Lung (tissue), 12 donors: ENCODE data around the gene NAA15. TPM values are rescaled to one million over a fixed set of nuclear protein-coding genes. Genes with fewer than 3 reads are reported as not detected.
A peak's percentile ranks its signal among the peaks of the same experiment; 100 is the strongest.

Experiments used
- ATAC-seq: fragments of 200-7000 bp; cut with Tn5 transposase; one replicate; pipeline ENCODE4 v1.9.1; 2020; ENCODE audit warnings: moderate number of reproducible peaks; ENCODE audit not compliant: insufficient read depth, low FRiP score
- DNase-seq, 3 donors: peaks; one replicate each; pipeline ENCODE4 v3.0.0-alpha.2; 2013 to 2017
- H3K27ac ChIP-seq, 2 donors: one replicate each; pipeline ENCODE4 v1.5.1; 2013; ENCODE audit warnings: mild to moderate bottlenecking in 2 of 2, moderate library complexity in 2 of 2, control low read depth in 1 of 2, inconsistent platforms in 1 of 2, low read depth in 1 of 2, low read length in 1 of 2
- H3K27me3 ChIP-seq, 3 donors: one replicate each; pipeline ENCODE4 v1.5.1; 2013; ENCODE audit warnings: low read length in 2 of 3; ENCODE audit not compliant: control insufficient read depth in 3 of 3, insufficient read depth in 3 of 3
- H3K36me3 ChIP-seq, 4 donors: one replicate each; pipeline ENCODE4 v1.5.1; 2013; ENCODE audit warnings: low read length in 4 of 4, mild to moderate bottlenecking in 1 of 4, moderate library complexity in 1 of 4; ENCODE audit not compliant: control insufficient read depth in 4 of 4, insufficient read depth in 4 of 4
- H3K4me1 ChIP-seq, 5 donors: one replicate each; pipeline ENCODE4 v1.5.1; 2013; ENCODE audit warnings: low read length in 5 of 5, mild to moderate bottlenecking in 2 of 5, moderate library complexity in 1 of 5; ENCODE audit not compliant: control insufficient read depth in 5 of 5, insufficient read depth in 5 of 5
- H3K4me3 ChIP-seq: one replicate; pipeline ENCODE4 v1.5.1; 2013; ENCODE audit warnings: mild to moderate bottlenecking, control low read depth, moderate library complexity
- H3K9ac ChIP-seq, 2 donors: one replicate each; pipeline ENCODE4 v1.5.1; 2013; ENCODE audit warnings: low read length in 2 of 2, control low read depth in 1 of 2; ENCODE audit not compliant: insufficient read depth in 1 of 2
- H3K9me3 ChIP-seq, 4 donors: one replicate each; pipeline ENCODE4 v1.5.1; 2013; ENCODE audit warnings: low read length in 3 of 4, mild to moderate bottlenecking in 1 of 4, moderate library complexity in 1 of 4; ENCODE audit not compliant: control insufficient read depth in 4 of 4, insufficient read depth in 3 of 4
- CTCF ChIP-seq: IDR thresholded peaks from 2 replicates; pipeline ENCODE4 v1.5.1; 2012; ENCODE audit warnings: mild to moderate bottlenecking; ENCODE audit errors: control extremely low read depth, extremely low read depth
- WGBS, 2 donors: extraction: QIAGEN DNeasy Blood & Tissue Kit; methylation state at CpG; one replicate each; pipeline ENCODE4 v1.1.7; 2013; 5-methylcytosine and 5-hydroxymethylcytosine counted together
- polyA plus RNA-seq, 2 donors: library from polyadenylated mRNA; stranded (reverse); fragments of 200-250 nt; gene quantifications; one replicate each; pipeline ENCODE4 v1.2.1, GENCODE V29; 2013
- total RNA-seq, 2 donors: library from RNA; depleted of rRNA in 1 of 2; stranded (reverse); fragments of >200 nt in 1 of 2; gene quantifications; one replicate each; pipeline ENCODE4 v1.2.1, GENCODE V29; 2014 to 2021
- donor health status: control.
- donor health status: control.
- donor health status: Bipolar disorder and iron deficiency.
- donor health status: healthy.
- donor health status: DM: yes; HTN: yes; CAD: no.

The NAA15 gene
- total and polyA plus RNA-seq, 4 donors = 5.7 to 41.3 (median 22.8) TPM

- TF ChIP-seq CTCF = no peak
- Histone ChIP-seq H3K4me1 (peaks cover 0 to 5% (median 0%) of the 10 kb centered on the region in 5 donors), H3K9me3 (no peaks in the 10 kb centered on the region), H3K9ac (peak overlapping the region in 1 of 2 donors; percentile 40), H3K4me3 (no peak overlapping the region), H3K27ac (peak overlapping the region in 1 of 2 donors; percentile 3), H3K27me3 (no peaks in the 10 kb centered on the region), H3K36me3 (no peaks in the 10 kb centered on the region)
- peak; percentile 20 to 58 (median 42) for DNase-seq
- ATAC-seq = peak; percentile 41
- WGBS, 2 donors = 18 to 22% methylated on average over 14 of the region's 14 CpGs
These were observed 34.6 kb upstream of the NAA15 start for GRCh38 chr4:139266583-139267257.

- H3K27me3 ChIP-seq = no peaks in the 10 kb centered on the region
- DNase-seq (no peak), ATAC-seq (no peak)
- no peak overlapping the region for H3K9ac ChIP-seq
- no peak overlapping the region for H3K4me3 ChIP-seq
- H3K9me3 ChIP-seq = no peaks in the 10 kb centered on the region
- 94 to 95% methylated on average over 1 of the region's 1 CpG for WGBS, 2 donors
- H3K4me1 ChIP-seq = peaks cover 0 to 5% (median 0%) of the 10 kb centered on the region in 5 donors
- H3K27ac ChIP-seq = no peak overlapping the region
- no peaks in the 10 kb centered on the region for H3K36me3 ChIP-seq
- no peak for TF ChIP-seq CTCF
These were observed 34.0 kb upstream of the NAA15 start for GRCh38 chr4:139267301-139267700.

- Histone ChIP-seq H3K27ac (no peak overlapping the region), H3K36me3 (no peaks in the 10 kb centered on the region), H3K4me1 (peaks cover 0 to 2% (median 0%) of the 10 kb centered on the region in 5 donors), H3K27me3 (peaks cover 0 to 28% (median 27%) of the 10 kb centered on the region in 3 donors), H3K4me3 (no peak overlapping the region), H3K9ac (no peak overlapping the region), H3K9me3 (peaks cover 0 to 2% (median 0%) of the 10 kb centered on the region in 4 donors)
- no peak for TF ChIP-seq CTCF
- DNase-seq (no peak), ATAC-seq (no peak)
- WGBS, 2 donors = 92 to 94% methylated on average over 1 of the region's 1 CpG
These were observed 27.5 kb upstream of the NAA15 start for GRCh38 chr4:139273835-139274234.
